ENCODE measurements around the gene PIEZO2.
"Not testable (repeated sequence)": the region's sequence is repeated elsewhere in the genome, so short reads cannot be mapped to it uniquely, and the experiment has no call there.

Gene PIEZO2

DNA sequence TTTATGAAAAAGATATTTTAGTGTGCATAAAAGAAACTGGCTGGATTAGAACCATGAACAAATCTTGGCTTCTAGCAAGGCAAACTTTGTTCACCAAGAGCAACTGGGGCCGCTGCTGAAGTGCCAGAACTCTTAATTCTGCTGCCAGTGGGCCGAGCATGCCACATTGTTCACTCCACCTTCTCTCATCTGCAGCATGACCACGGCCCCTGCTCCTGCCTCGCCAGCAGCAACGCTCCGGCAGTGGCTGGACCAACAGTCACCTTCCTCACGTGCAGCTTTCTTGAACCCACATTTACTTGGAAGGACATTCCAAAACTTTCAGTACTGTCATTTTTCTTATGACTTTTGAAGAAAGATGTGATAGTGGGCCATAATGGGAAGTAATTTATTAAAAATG, 213.8 kb downstream of the PIEZO2 start:
- no peak overlapping the region for H3K27ac ChIP-seq (replicated peaks)
- DNase-seq (ENCODE audit: low read depth in 1 of 2, low spot score in 1 of 2) = no peak
- H3K27me3 ChIP-seq (ENCODE audit: insufficient read depth, poor library complexity, severe bottlenecking) = no peaks in the 10 kb centered on the region
- H3K4me3 ChIP-seq (replicated peaks; ENCODE audit: insufficient read depth, low read length) = no peak overlapping the region
- TF ChIP-seq, protein P1, sequence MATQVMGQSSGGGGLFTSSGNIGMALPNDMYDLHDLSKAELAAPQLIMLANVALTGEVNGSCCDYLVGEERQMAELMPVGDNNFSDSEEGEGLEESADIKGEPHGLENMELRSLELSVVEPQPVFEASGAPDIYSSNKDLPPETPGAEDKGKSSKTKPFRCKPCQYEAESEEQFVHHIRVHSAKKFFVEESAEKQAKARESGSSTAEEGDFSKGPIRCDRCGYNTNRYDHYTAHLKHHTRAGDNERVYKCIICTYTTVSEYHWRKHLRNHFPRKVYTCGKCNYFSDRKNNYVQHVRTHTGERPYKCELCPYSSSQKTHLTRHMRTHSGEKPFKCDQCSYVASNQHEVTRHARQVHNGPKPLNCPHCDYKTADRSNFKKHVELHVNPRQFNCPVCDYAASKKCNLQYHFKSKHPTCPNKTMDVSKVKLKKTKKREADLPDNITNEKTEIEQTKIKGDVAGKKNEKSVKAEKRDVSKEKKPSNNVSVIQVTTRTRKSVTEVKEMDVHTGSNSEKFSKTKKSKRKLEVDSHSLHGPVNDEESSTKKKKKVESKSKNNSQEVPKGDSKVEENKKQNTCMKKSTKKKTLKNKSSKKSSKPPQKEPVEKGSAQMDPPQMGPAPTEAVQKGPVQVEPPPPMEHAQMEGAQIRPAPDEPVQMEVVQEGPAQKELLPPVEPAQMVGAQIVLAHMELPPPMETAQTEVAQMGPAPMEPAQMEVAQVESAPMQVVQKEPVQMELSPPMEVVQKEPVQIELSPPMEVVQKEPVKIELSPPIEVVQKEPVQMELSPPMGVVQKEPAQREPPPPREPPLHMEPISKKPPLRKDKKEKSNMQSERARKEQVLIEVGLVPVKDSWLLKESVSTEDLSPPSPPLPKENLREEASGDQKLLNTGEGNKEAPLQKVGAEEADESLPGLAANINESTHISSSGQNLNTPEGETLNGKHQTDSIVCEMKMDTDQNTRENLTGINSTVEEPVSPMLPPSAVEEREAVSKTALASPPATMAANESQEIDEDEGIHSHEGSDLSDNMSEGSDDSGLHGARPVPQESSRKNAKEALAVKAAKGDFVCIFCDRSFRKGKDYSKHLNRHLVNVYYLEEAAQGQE (IDR thresholded peaks at IDR 0.05; ENCODE audit: insufficient replicate concordance, low read depth) = no peak
- TF ChIP-seq, protein P2, sequence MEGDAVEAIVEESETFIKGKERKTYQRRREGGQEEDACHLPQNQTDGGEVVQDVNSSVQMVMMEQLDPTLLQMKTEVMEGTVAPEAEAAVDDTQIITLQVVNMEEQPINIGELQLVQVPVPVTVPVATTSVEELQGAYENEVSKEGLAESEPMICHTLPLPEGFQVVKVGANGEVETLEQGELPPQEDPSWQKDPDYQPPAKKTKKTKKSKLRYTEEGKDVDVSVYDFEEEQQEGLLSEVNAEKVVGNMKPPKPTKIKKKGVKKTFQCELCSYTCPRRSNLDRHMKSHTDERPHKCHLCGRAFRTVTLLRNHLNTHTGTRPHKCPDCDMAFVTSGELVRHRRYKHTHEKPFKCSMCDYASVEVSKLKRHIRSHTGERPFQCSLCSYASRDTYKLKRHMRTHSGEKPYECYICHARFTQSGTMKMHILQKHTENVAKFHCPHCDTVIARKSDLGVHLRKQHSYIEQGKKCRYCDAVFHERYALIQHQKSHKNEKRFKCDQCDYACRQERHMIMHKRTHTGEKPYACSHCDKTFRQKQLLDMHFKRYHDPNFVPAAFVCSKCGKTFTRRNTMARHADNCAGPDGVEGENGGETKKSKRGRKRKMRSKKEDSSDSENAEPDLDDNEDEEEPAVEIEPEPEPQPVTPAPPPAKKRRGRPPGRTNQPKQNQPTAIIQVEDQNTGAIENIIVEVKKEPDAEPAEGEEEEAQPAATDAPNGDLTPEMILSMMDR (IDR thresholded peaks at IDR 0.05; ENCODE audit: insufficient read depth, low read length) = no peak
- TF ChIP-seq POLR2AphosphoS5 (IDR thresholded peaks at IDR 0.05; ENCODE audit: low read depth) (no peak), GABPA (IDR thresholded peaks at IDR 0.05; ENCODE audit: low read depth) (no peak), SPI1 (IDR thresholded peaks at IDR 0.05; ENCODE audit: borderline replicate concordance, low read depth) (no peak)

DNA sequence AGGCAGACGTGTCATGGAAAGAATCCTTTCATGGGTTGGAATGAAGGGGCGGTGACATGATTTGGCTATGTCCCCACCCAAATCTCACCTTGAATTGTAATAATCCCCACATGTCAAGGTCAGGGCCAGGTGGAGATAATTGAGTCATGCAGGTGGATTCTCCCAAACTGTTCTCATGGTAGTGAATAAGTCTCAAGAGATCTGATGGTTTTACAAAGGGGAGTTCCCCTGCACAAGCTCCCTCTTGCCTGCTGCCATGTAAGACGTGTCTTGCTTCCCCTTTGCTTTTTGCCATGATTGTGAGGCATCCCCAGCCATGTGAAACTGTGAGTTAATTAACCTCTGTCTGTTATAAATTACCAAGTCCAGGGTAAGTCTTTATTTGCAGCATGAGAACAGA, 215.7 kb downstream of the PIEZO2 start:
- H3K4me3 ChIP-seq (replicated peaks; ENCODE audit: insufficient read depth, low read length); DNase-seq (ENCODE audit: low read depth in 1 of 2, low spot score in 1 of 2): not testable (repeated sequence)

DNA sequence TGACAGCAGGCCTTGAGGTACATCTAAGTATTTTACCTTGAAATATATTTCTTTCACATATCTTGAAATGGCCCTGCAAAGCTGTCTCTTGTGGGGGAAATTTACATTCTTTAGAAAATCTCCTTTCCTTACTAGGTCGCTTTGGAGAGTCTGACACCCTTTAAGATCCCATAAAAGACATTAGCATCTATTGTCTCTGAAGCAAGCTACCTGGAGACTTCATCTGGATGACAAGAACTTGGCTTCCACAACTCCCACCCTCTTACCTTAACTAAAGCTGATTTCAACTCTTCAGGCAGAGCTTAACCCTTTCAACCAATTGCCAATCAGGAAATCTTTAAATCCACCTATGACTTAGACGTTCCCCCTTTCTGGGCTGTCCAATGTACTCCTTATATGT, 219.3 kb downstream of the PIEZO2 start:
- Histone ChIP-seq H3K4me3 (replicated peaks; ENCODE audit: insufficient read depth, low read length) (no peak overlapping the region), H3K27ac (replicated peaks) (no peak overlapping the region), H3K27me3 (ENCODE audit: insufficient read depth, poor library complexity, severe bottlenecking) (peaks cover 12% of the 10 kb centered on the region)
- no peak for TF ChIP-seq GABPA (IDR thresholded peaks at IDR 0.05; ENCODE audit: low read depth)
- no peak for TF ChIP-seq SPI1 (IDR thresholded peaks at IDR 0.05; ENCODE audit: borderline replicate concordance, low read depth)
- TF ChIP-seq, protein P2 (IDR thresholded peaks at IDR 0.05; ENCODE audit: insufficient read depth, low read length) = no peak
- no peak for TF ChIP-seq POLR2AphosphoS5 (IDR thresholded peaks at IDR 0.05; ENCODE audit: low read depth)
- TF ChIP-seq, protein P1 (IDR thresholded peaks at IDR 0.05; ENCODE audit: insufficient replicate concordance, low read depth) = no peak
- DNase-seq (ENCODE audit: low read depth in 1 of 2, low spot score in 1 of 2) = no peak

More for the DNA sequence above, 215.7 kb downstream of the PIEZO2 start:
- not testable (repeated sequence) for H3K27me3 ChIP-seq (ENCODE audit: insufficient read depth, poor library complexity, severe bottlenecking); H3K27ac ChIP-seq (replicated peaks)

DNA sequence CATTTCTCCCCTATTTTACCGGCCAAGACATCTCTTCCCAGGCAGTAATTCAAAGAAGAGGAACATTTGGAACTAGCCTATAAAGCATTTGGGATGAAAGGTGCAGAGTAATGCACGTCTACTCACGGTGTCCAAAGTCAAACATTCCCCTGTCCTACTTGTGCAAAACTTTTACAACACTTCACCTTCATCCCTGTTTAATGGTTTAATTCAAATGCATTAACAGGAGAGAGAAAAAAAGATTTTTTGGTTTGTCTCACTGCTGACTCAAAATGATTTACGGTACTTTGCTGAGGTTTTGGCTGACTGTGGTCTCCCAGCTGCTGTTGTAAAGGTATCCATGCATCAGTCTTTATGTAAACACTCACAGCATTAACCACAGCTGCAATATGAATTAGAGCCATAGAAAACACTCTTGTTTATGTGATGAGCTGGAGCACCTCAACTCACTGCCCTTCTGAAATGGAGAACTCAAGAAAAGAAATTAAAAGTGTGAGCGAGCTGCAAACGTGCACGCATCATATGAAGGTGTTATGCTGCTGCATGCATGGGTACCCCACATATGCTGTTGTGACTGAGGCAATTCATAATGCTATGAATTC, 220.5 kb downstream of the PIEZO2 start:
- DNase-seq (ENCODE audit: low read depth in 1 of 2, low spot score in 1 of 2) = no peak
- H3K4me3 ChIP-seq (replicated peaks; ENCODE audit: insufficient read depth, low read length) = no peak overlapping the region
- H3K27ac ChIP-seq (replicated peaks) = no peak overlapping the region
- H3K27me3 ChIP-seq (ENCODE audit: insufficient read depth, poor library complexity, severe bottlenecking) = peaks cover 21% of the 10 kb centered on the region
- TF ChIP-seq, protein P1 (IDR thresholded peaks at IDR 0.05; ENCODE audit: insufficient replicate concordance, low read depth) = no peak
- TF ChIP-seq GABPA (IDR thresholded peaks at IDR 0.05; ENCODE audit: low read depth) = no peak
- no peak for TF ChIP-seq SPI1 (IDR thresholded peaks at IDR 0.05; ENCODE audit: borderline replicate concordance, low read depth)
